GM06990 (cell line): ENCODE measurements around the gene ST6GALNAC5.

Experiments used
- DNase-seq: peaks from one replicate; pipeline ENCODE4 v3.0.0-alpha.2; 2011; ENCODE audit not compliant: insufficient read length; ENCODE audit errors: extremely low read depth
- H3K27me3 ChIP-seq: replicated peaks from 2 replicates; pipeline ENCODE4 v1.6.0; 2011; ENCODE audit warnings: low read length; ENCODE audit not compliant: control insufficient read depth, insufficient read depth
- H3K36me3 ChIP-seq: 2 replicates; pipeline ENCODE4 v1.5.1; 2011; ENCODE audit warnings: low read length; ENCODE audit not compliant: control insufficient read depth, insufficient read depth
- H3K4me3 ChIP-seq: replicated peaks from 2 replicates; pipeline ENCODE4 v1.5.1; 2011; ENCODE audit warnings: low read depth, mild to moderate bottlenecking, control low read depth, low read length
- TF ChIP-seq, protein P1 (sequence below): IDR thresholded peaks from 2 replicates; pipeline ENCODE4 v1.5.1; 2011; ENCODE audit warnings: low read length, control low read depth, mild to moderate bottlenecking, inconsistent platforms; ENCODE audit not compliant: insufficient read depth, poor library complexity, severe bottlenecking

The ST6GALNAC5 gene

DNA sequence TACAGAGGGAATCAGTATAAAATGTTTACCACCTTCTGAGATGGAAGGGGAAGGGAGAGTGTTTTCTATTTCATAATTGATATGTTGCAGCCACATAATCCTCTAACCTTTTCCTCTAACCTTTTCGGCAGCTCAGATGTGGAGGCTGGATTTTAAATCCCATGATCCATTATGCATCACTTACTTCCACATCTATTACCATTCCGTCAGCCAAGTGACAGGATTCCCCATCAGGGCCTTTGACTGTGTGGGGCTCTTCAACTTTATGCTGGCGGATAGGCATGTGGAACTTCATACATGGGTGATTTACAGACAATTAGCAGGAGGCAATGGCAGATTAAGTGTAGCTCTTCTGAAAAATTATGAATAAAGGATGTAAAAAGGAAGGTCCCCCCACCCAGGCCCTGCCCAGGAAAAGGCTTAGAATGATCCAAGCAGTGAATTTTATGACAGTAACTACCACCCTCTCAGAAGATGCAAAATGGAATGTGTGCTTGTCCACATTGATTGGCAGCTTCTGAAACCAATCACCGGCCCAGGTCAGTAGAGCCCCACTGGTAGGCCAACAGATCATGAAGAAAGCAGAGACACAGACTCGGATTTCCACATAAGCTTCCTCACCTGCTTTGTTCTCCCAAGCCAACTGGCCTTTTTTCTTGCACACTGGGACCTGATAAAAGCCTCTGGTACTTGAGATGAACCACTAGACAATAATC, 147.0 kb downstream of the ST6GALNAC5 start:
- DNase-seq, result no peak
- Histone ChIP-seq H3K36me3 (no peaks in the 10 kb centered on the region), H3K27me3 (peaks cover under 1% of the 10 kb centered on the region; the same call in 1 of the 2 replicates), H3K4me3 (no peak overlapping the region)
- TF ChIP-seq, protein P1, sequence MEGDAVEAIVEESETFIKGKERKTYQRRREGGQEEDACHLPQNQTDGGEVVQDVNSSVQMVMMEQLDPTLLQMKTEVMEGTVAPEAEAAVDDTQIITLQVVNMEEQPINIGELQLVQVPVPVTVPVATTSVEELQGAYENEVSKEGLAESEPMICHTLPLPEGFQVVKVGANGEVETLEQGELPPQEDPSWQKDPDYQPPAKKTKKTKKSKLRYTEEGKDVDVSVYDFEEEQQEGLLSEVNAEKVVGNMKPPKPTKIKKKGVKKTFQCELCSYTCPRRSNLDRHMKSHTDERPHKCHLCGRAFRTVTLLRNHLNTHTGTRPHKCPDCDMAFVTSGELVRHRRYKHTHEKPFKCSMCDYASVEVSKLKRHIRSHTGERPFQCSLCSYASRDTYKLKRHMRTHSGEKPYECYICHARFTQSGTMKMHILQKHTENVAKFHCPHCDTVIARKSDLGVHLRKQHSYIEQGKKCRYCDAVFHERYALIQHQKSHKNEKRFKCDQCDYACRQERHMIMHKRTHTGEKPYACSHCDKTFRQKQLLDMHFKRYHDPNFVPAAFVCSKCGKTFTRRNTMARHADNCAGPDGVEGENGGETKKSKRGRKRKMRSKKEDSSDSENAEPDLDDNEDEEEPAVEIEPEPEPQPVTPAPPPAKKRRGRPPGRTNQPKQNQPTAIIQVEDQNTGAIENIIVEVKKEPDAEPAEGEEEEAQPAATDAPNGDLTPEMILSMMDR, result no peak

DNA sequence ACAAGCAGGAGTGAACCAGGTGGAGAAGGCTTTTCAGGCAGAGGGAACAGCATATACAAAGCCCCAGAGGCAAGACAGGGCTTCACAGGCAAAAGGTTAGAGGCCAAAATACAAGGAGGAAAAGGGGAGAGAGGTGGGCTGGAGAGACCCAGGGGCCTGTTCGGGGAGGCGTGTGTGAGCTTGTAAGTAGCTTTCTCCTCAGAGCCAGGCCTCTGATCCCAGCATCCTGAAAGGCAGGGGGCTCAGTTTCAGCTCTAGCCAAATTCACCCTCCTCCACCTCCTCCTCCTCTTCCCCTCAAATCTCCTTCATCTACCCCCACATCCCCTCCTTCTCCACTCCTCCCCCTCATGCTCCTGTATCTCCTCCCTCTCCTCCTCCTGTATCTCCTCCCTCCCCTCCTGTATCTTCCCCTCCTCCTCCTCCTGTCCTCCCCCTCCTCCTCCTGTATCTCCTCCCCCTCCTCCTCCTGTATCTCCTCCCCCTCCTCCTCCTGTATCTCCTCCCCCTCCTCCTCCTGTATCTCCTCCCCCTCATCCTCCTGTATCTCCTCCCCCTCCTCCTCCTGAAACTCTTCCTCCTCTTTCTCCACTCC, 148.6 kb downstream of the ST6GALNAC5 start:
- no peak overlapping the region for H3K4me3 ChIP-seq
- no peaks in the 10 kb centered on the region for H3K36me3 ChIP-seq
- H3K27me3 ChIP-seq, result peaks cover 1% of the 10 kb centered on the region; the same call in 1 of the 2 replicates
- no peak for DNase-seq
- TF ChIP-seq, protein P1, result no peak

DNA sequence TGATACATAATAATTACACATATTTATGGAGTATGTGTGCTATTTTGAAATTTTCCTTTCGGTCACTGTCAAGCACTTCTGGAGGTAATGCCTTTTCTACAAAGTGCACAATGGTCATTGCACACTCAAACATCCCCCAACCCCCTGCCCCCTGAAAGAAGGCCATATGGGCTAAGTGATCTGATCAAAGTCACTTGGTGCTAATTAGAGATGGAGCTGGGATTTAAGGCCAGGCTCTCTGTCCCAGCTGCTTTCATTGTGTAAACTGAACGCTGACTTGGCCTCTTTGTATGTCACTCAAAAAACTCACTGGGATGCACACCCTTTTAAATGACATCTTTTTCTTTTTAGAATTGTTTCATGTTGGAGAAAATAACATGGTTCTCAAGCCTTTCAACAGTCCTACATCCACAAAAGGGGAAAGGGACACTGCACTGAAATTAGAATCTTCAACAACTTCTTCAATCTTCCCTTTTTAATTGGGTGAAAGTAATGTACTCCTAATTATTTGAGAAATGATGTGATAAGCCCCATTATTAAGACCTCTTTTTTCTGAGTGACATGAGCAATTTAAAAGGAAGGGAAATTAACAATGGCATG, 149.2 kb downstream of the ST6GALNAC5 start:
- no peak for DNase-seq
- no peaks in the 10 kb centered on the region for H3K36me3 ChIP-seq
- H3K27me3 ChIP-seq, result peaks cover 1% of the 10 kb centered on the region; the same call in 1 of the 2 replicates
- TF ChIP-seq, protein P1, result no peak
- no peak overlapping the region for H3K4me3 ChIP-seq

DNA sequence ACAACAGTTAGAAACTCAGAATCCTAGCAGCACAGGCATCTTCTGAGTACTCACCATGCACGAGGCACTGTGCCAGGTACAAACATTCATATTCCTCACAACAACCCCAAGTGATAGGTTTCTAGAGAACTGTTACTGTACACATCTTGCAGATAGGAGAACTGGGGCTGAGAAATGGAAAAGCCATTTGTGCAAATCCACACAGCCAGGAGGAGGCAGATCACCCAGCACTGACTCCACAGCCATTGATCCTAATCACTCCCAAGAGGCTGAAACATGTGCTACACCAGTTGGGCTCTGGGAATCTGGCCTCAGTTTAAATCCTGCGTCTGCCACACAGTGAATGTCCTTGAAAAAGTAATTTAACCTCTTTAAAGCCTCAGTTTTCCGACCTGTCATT, 151.0 kb downstream of the ST6GALNAC5 start:
- Histone ChIP-seq H3K27me3 (peaks cover 1% of the 10 kb centered on the region; the same call in 1 of the 2 replicates), H3K36me3 (no peaks in the 10 kb centered on the region), H3K4me3 (no peak overlapping the region)
- TF ChIP-seq, protein P1, result no peak
- DNase-seq, result no peak

DNA sequence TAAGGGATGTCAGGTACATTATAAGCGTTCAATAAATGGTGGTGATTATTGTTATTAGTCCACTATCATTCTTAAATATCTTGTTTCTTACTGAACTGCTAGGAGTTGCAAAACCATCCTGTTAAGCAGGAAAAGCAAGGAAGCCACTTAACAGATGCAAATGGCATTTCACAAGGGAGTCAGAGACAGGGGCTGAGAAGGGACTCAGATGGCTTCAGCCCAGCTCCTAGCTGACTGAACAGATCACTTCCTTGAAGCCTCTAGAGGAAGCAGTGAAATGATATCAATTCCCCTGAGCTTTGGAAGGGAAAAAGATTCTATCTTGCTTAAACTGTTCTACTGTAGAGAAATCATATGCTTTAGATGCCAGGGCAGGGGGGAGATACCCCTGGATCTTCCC, 151.5 kb downstream of the ST6GALNAC5 start:
- DNase-seq, result no peak
- no peaks in the 10 kb centered on the region for H3K36me3 ChIP-seq
- TF ChIP-seq, protein P1, result no peak
- H3K27me3 ChIP-seq, result peaks cover 1% of the 10 kb centered on the region; the same call in 1 of the 2 replicates
- H3K4me3 ChIP-seq, result no peak overlapping the region
